Testis (tissue), 3 donors: ENCODE results near the gene PRPF38B. TPM values are rescaled to one million over a fixed set of nuclear protein-coding genes. Genes with fewer than 3 reads are reported as not detected.

Experiments used
- DNase-seq: peaks from one replicate; pipeline ENCODE4 v3.0.0-alpha.2; 2019
- H3K27ac ChIP-seq, 2 donors: fragments of 200-600 bp; sonication (generic); one replicate each; pipeline ENCODE4 v1.5.1; 2019
- H3K27me3 ChIP-seq: fragments of 200-600 bp; sonication (generic); one replicate; pipeline ENCODE4 v1.5.1; 2019
- H3K36me3 ChIP-seq: fragments of 200-600 bp; sonication (generic); one replicate; pipeline ENCODE4 v1.5.1; 2017; ENCODE audit warnings: low read depth; ENCODE audit errors: missing control alignments
- H3K4me1 ChIP-seq: fragments of 200-600 bp; sonication (generic); one replicate; pipeline ENCODE4 v1.5.1; 2019
- H3K4me3 ChIP-seq, 2 donors: fragments of 200-600 bp; sonication (generic); one replicate each; pipeline ENCODE4 v1.5.1; 2017 to 2019
- H3K9me3 ChIP-seq: fragments of 200-600 bp; sonication (generic); one replicate; pipeline ENCODE4 v1.5.1; 2017
- POLR2A ChIP-seq: fragments of 450-650 bp; IDR thresholded peaks from one replicate; pipeline ENCODE4 v1.6.1; 2017; ENCODE audit warnings: antibody characterized with exemption, mild to moderate bottlenecking, moderate library complexity
- WGBS, 2 donors: methylation state at CpG; one replicate each; pipeline ENCODE4 v1.1.5; 2018; 5-methylcytosine and 5-hydroxymethylcytosine counted together
- intact Hi-C: fragments of 100-400 bp; cut with DNase I; formaldehyde crosslinking; loops from one replicate; pipeline ENCODE4 v1.15.1; 2023; ENCODE audit warnings: low total_unique reads
- polyA plus RNA-seq: library from polyadenylated mRNA; stranded (reverse); fragments of 350-450 nt; fragmentation: Illumina TruSeq; extraction: RNeasy Lipid Tissue Mini Kit (QIAGEN cat#74804); gene quantifications from one replicate; pipeline ENCODE4 v1.2.3, GENCODE V29; 2014; ENCODE audit warnings: low read depth, low replicate concordance; ENCODE audit not compliant: insufficient read depth
- total RNA-seq, 2 donors: library from RNA; depleted of rRNA; stranded (reverse); fragments of >200 nt; gene quantifications; one replicate each; pipeline ENCODE4 v1.2.3, GENCODE V29; 2016
- TF ChIP-seq, protein P1 (sequence below), 3 experiments: fragments of 450-650 bp in 2 of 3; fragments of 200-600 bp in 1 of 3; sonication (generic) in 1 of 3; IDR thresholded peaks; one replicate each; pipeline ENCODE4 v1.5.1; 2016 to 2019; ENCODE audit warnings: antibody characterized with exemption in 3 of 3, mild to moderate bottlenecking in 2 of 3, moderate library complexity in 1 of 3

PRPF38B gene
- total and polyA plus RNA-seq, 3 donors from 2014 or later = 8.6 to 29.0 (median 28.1) TPM

DNA sequence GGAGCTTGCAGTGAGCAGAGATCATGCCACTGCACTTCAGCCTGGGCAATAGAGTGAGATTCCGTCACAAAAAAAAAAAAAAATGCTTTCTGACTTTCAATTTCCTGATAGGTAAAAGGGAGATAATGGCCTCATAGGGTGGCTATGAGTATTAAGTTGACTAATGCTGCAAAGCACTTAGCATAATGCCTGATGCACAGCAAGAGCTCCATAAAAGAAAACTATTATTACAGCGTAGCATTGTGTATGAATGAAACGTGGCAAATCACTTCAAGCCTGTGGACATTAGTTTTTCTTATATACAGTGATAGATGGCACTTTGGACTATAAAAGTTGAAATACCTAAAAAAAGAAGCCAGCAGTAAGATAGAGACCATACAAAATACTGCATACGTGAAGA, 37.4 kb downstream of the PRPF38B start:
- WGBS, 2 donors = 93 to 95% methylated on average over 4 of the region's 4 CpGs
- no peak for DNase-seq
- H3K4me3 ChIP-seq = no peak overlapping the region

DNA sequence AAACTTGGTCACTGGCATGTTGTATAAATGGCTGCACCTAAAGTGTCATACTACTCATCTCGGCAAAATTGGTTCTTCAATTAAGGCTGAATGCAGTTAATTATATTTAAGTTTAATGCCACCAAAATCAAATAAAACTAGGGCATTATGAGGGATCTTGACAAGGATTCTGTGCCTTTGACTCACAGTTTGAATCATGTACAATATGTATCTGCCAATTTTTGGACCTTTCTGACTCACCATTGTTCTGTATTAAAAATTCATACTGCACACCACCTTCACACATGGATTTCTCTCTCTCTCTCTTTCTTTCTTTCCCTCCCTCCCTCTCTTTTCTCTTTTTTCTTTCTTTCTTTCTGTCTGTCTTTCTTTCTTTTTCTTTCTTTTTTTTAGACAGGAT, 40.3 kb downstream of the PRPF38B start:
- no peak for DNase-seq
- intact Hi-C loops = no loop called here
- 100% methylated on average over 1 of the region's 1 CpG for WGBS, 2 donors
- TF ChIP-seq, protein P1, sequence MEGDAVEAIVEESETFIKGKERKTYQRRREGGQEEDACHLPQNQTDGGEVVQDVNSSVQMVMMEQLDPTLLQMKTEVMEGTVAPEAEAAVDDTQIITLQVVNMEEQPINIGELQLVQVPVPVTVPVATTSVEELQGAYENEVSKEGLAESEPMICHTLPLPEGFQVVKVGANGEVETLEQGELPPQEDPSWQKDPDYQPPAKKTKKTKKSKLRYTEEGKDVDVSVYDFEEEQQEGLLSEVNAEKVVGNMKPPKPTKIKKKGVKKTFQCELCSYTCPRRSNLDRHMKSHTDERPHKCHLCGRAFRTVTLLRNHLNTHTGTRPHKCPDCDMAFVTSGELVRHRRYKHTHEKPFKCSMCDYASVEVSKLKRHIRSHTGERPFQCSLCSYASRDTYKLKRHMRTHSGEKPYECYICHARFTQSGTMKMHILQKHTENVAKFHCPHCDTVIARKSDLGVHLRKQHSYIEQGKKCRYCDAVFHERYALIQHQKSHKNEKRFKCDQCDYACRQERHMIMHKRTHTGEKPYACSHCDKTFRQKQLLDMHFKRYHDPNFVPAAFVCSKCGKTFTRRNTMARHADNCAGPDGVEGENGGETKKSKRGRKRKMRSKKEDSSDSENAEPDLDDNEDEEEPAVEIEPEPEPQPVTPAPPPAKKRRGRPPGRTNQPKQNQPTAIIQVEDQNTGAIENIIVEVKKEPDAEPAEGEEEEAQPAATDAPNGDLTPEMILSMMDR (IDR thresholded peaks at IDR 0.05) = no peak
- no peak for TF ChIP-seq POLR2A
- H3K27ac ChIP-seq = no peak overlapping the region
- no peaks in the 10 kb centered on the region for H3K36me3 ChIP-seq
- H3K4me1 ChIP-seq = no peaks in the 10 kb centered on the region
- no peak overlapping the region for H3K4me3 ChIP-seq
- no peaks in the 10 kb centered on the region for H3K9me3 ChIP-seq
- H3K27me3 ChIP-seq = no peaks in the 10 kb centered on the region

More for the DNA sequence above, 37.4 kb downstream of the PRPF38B start:
- H3K9me3 ChIP-seq = no peaks in the 10 kb centered on the region
- H3K36me3 ChIP-seq = no peaks in the 10 kb centered on the region
- H3K4me1 ChIP-seq = no peaks in the 10 kb centered on the region
- intact Hi-C loops = no loop called here
- no peaks in the 10 kb centered on the region for H3K27me3 ChIP-seq
- TF ChIP-seq, protein P1 (IDR thresholded peaks at IDR 0.05) = no peak
- TF ChIP-seq POLR2A = no peak
- H3K27ac ChIP-seq = no peak overlapping the region

DNA sequence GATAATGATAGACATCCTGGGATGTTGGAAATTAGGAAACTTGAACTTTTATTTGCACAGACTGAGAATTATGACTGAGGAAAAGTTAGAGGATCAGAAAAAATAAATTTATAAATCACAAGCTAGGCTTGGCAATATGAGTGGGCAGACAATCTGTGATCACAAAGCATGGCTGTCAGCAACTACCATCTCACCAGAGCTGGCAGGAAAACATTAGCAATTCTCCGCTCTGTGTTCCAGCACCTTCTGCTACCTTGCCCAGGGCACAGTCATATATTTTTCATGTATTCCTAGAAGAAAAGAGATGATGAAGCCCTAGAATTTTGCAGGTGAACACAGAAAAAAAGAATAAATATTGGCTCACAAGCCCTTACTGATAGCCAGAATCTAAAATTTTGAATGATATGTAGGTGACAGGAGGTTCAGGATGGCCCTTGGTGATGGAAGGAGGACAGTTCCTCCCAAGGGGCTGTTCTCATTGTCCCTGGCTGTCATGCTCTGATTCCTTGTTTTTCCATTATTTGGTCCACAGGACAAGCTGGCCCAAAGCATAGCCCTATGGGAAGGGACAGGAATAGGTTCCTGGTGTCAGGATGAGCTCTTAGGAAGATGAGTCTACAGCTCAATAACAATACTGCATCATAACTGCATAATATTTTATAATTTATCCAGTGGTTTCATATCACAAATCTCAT, 42.2 kb downstream of the PRPF38B start:
- no peak for TF ChIP-seq POLR2A
- TF ChIP-seq, protein P1 (IDR thresholded peaks at IDR 0.05) = no peak
- Histone ChIP-seq H3K36me3 (no peaks in the 10 kb centered on the region), H3K27ac (no peak overlapping the region), H3K27me3 (no peaks in the 10 kb centered on the region), H3K4me1 (no peaks in the 10 kb centered on the region), H3K9me3 (no peaks in the 10 kb centered on the region), H3K4me3 (no peak overlapping the region)
- WGBS, 2 donors = 89 to 100% methylated on average over 1 of the region's 1 CpG
- intact Hi-C loops = no loop called here
- DNase-seq = no peak

DNA sequence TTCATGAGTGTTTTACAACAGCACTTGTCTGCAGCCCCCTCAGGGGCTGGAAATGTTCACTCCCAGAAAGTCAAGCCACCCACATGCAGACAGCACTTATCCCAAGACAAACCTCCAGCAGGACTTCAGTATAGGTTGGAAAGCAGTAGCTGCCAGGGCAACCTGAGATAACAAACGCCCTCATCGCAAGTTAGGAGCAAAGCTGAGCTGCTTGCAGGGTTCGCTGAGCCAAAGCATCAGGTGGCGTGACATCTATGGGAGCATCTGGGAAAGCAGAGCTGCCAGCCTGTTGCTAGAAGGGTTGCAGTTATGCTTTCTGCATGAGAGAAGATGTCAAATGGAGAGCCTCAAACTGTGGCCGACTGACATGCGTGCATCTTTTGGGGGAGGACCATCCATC, 50.1 kb downstream of the PRPF38B start:
- H3K27ac ChIP-seq = no peak overlapping the region
- DNase-seq = no peak
- no peaks in the 10 kb centered on the region for H3K36me3 ChIP-seq
- no peak overlapping the region for H3K4me3 ChIP-seq
- H3K9me3 ChIP-seq = no peaks in the 10 kb centered on the region
- 72 to 88% methylated on average over 6 of the region's 6 CpGs for WGBS, 2 donors
- H3K27me3 ChIP-seq = no peaks in the 10 kb centered on the region
- H3K4me1 ChIP-seq = no peaks in the 10 kb centered on the region
- intact Hi-C loops = no loop called here
- TF ChIP-seq, protein P1 (IDR thresholded peaks at IDR 0.05) = no peak
- no peak for TF ChIP-seq POLR2A

DNA sequence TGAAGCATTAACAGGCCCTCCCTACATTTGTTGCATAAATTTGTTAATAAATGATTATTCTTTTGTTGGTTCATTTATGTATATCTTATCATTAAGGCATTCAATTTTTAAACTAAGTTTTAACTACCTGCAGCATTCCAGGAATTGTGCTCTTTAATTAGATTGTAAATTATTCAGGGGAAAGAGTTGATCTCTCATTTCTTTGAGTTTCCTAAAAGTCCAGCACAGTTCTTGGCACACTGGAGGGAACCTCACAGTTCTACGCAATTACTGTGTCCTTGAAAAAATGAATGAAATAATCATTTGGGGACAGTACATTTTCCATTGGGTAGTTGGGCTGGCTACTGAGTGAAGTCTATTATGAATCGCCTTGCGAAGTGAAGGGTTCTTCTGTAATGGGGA, 53.9 kb downstream of the PRPF38B start:
- Histone ChIP-seq H3K4me3 (peak overlapping the region; percentile 78 to 88), H3K27me3 (no peaks in the 10 kb centered on the region), H3K36me3 (no peaks in the 10 kb centered on the region), H3K4me1 (peaks cover 4% of the 10 kb centered on the region), H3K9me3 (no peaks in the 10 kb centered on the region), H3K27ac (peak overlapping the region; percentile 86 to 98)
- DNase-seq = no peak
- intact Hi-C loops = no loop called here
- WGBS, 2 donors = 8 to 17% methylated on average over 3 of the region's 3 CpGs
- no peak for TF ChIP-seq POLR2A
- TF ChIP-seq, protein P1 (IDR thresholded peaks at IDR 0.05) = no peak
